GM21447 (cell line): ENCODE data around the gene MKNK1.

Experiments used
- ATAC-seq: cut with Tn5 transposase; IDR thresholded peaks from one replicate; pipeline ENCODE4 v1.9.1; 2021; ENCODE audit not compliant: unreplicated experiment

The MKNK1 gene

GRCh38 chr1:46599059-46599970 lies 4.8 kb downstream of the MKNK1 start:
- ATAC-seq: no peak

GRCh38 chr1:46596846-46597245 lies 7.2 kb downstream of the MKNK1 start:
- ATAC-seq: no peak

GRCh38 chr1:46596036-46596435 lies 8.0 kb downstream of the MKNK1 start:
- no peak for ATAC-seq

GRCh38 chr1:46595127-46595526 lies 8.9 kb downstream of the MKNK1 start:
- no peak for ATAC-seq

- ATAC-seq: no peak
Observed at GRCh38 chr1:46594063-46594462, 10.0 kb downstream of the MKNK1 start.

GRCh38 chr1:46592823-46593222 lies 11.2 kb downstream of the MKNK1 start:
- no peak for ATAC-seq

- ATAC-seq: no peak
Observed at GRCh38 chr1:46589529-46589928, 14.5 kb downstream of the MKNK1 start.

GRCh38 chr1:46587069-46587468 lies 17.0 kb downstream of the MKNK1 start:
- no peak for ATAC-seq

- no peak for ATAC-seq
Observed at GRCh38 chr1:46585312-46585938, 18.6 kb downstream of the MKNK1 start.

- no peak for ATAC-seq
Observed at GRCh38 chr1:46583494-46583893, 20.6 kb downstream of the MKNK1 start.

GRCh38 chr1:46582972-46583371 lies 21.1 kb downstream of the MKNK1 start:
- no peak for ATAC-seq

- no peak for ATAC-seq
Observed at GRCh38 chr1:46581681-46582455, 22.2 kb downstream of the MKNK1 start.

- no peak for ATAC-seq
Observed at GRCh38 chr1:46580140-46580903, 23.7 kb downstream of the MKNK1 start.

GRCh38 chr1:46577671-46578070 lies 26.4 kb downstream of the MKNK1 start:
- no peak for ATAC-seq

- ATAC-seq: no peak
Observed at GRCh38 chr1:46576596-46576995, 27.5 kb downstream of the MKNK1 start.

GRCh38 chr1:46575778-46576177 lies 28.3 kb downstream of the MKNK1 start:
- no peak for ATAC-seq

GRCh38 chr1:46575300-46575699 lies 28.8 kb downstream of the MKNK1 start:
- ATAC-seq: no peak

GRCh38 chr1:46571691-46572225 lies 32.3 kb downstream of the MKNK1 start:
- ATAC-seq: no peak

- ATAC-seq: no peak
Observed at GRCh38 chr1:46569884-46570725, 34.0 kb downstream of the MKNK1 start.

- no peak for ATAC-seq
Observed at GRCh38 chr1:46569116-46569515, 35.0 kb downstream of the MKNK1 start.
